ENCODE data around the gene NCL.

- TF ChIP-seq EZH2 (IDR thresholded peaks at IDR 0.05; ENCODE audit: insufficient read depth, low read length), result no peak
- TF ChIP-seq CTCF (IDR thresholded peaks at IDR 0.05; ENCODE audit: insufficient read depth, low read depth, low read length), result no peak
Measured at GRCh38 chr2:231456295-231457004, 7.8 kb downstream of the NCL start.

Data from astrocyte (in vitro differentiated cells and primary cell).